GM12891 (cell line): ENCODE results near the gene NUBP2.

ENCODE experiments used
- POLR2A ChIP-seq: IDR thresholded peaks from 2 replicates; pipeline ENCODE4 v1.6.1; 2011; ENCODE audit warnings: low read depth, low read length, control low read depth
- POLR2AphosphoS5 ChIP-seq: IDR thresholded peaks from 2 replicates; pipeline ENCODE4 v1.6.1; 2011; ENCODE audit warnings: low read depth, low read length, control low read depth

GRCh38 chr16:1818873-1819525 lies 36.2 kb downstream of the NUBP2 start:
- TF ChIP-seq POLR2A (no peak), POLR2AphosphoS5 (no peak)
